ENCODE data around the gene LONP1. TPM values are rescaled to one million over a fixed set of nuclear protein-coding genes. Genes with fewer than 3 reads are reported as not detected.

LONP1 gene
- total and polyA plus RNA-seq, 7 donors, result 58.6 to 127 (median 76.8) TPM

- intact Hi-C loops (cut with DNase I), result no loop called here
- TF ChIP-seq CTCF (IDR thresholded peaks at IDR 0.05), result no peak
- 63 to 71% (median 64%) methylated on average over 36 to 39 of the region's 39 CpGs for WGBS, 3 donors
- Histone ChIP-seq H3K27me3 (ENCODE audit: insufficient read depth in 3 of 3, low read length in 2 of 3) (no peaks in the 10 kb centered on the region), H3K4me1 (peaks cover 11% of the 10 kb centered on the region), H3K36me3 (ENCODE audit: insufficient read depth in 1 of 2, low read depth in 1 of 2) (peaks cover 10 to 61% of the 10 kb centered on the region in 2 donors), H3K4me3 (no peak overlapping the region), H3K27ac (peak overlapping the region; percentile 91), H3K9me3 (no peaks in the 10 kb centered on the region)
- DNase-seq (no peak), ATAC-seq (no peak)
Observed at GRCh38 chr19:5693195-5694166, 26.5 kb downstream of the LONP1 start.

GRCh38 chr19:5692723-5693194, 27.2 kb downstream of the LONP1 start:
- no peak for TF ChIP-seq CTCF (IDR thresholded peaks at IDR 0.05)
- ATAC-seq (no peak), DNase-seq (no peak)
- Histone ChIP-seq H3K4me1 (peaks cover 11% of the 10 kb centered on the region), H3K4me3 (no peak overlapping the region), H3K36me3 (ENCODE audit: insufficient read depth in 1 of 2, low read depth in 1 of 2) (peaks cover 10 to 56% of the 10 kb centered on the region in 2 donors), H3K27ac (peak overlapping the region; percentile 91), H3K9me3 (no peaks in the 10 kb centered on the region), H3K27me3 (ENCODE audit: insufficient read depth in 3 of 3, low read length in 2 of 3) (no peaks in the 10 kb centered on the region)
- intact Hi-C loops (cut with DNase I), result no loop called here
- 61 to 73% (median 68%) methylated on average over 7 of the region's 7 CpGs for WGBS, 3 donors

GRCh38 chr19:5691822-5692722, 27.9 kb downstream of the LONP1 start:
- 52 to 67% (median 59%) methylated on average over 40 to 42 of the region's 42 CpGs for WGBS, 3 donors
- ATAC-seq (no peak), DNase-seq (no peak)

More at GRCh38 chr19:5691822-5692722, 27.9 kb downstream of the LONP1 start:
- Histone ChIP-seq H3K36me3 (ENCODE audit: insufficient read depth in 1 of 2, low read depth in 1 of 2) (peaks cover 10 to 55% of the 10 kb centered on the region in 2 donors), H3K27me3 (ENCODE audit: insufficient read depth in 3 of 3, low read length in 2 of 3) (no peaks in the 10 kb centered on the region), H3K4me3 (peak overlapping the region; percentile 97), H3K4me1 (peaks cover 11% of the 10 kb centered on the region), H3K27ac (peak overlapping the region; percentile 91), H3K9me3 (no peaks in the 10 kb centered on the region)
- intact Hi-C loops (cut with DNase I), result loop anchor here in 1 of 2 donors (2.0 kb wide), 1 partner anchor 27 kb away; no protein-coding TSS in a partner anchor
- TF ChIP-seq CTCF (IDR thresholded peaks at IDR 0.05), result no peak

Data from psoas muscle (tissue), 8 donors.